Endothelial cell of umbilical vein (primary cell): ENCODE data around the gene ZNF491.

Experiments used
- EZH2 ChIP-seq: IDR thresholded peaks from 2 replicates; pipeline ENCODE4 v1.6.1; 2012; ENCODE audit warnings: borderline replicate concordance, low read depth, mild to moderate bottlenecking, moderate library complexity, low read length, inconsistent platforms; ENCODE audit not compliant: severe bottlenecking
- GATA2 ChIP-seq: IDR thresholded peaks from 2 replicates; pipeline ENCODE4 v1.7.0; 2011; ENCODE audit warnings: low read depth, mild to moderate bottlenecking, moderate library complexity, mixed read lengths, low read length; ENCODE audit not compliant: insufficient read length, insufficient read depth
- JUN ChIP-seq: IDR thresholded peaks from 2 replicates; pipeline ENCODE4 v1.6.1; 2011; ENCODE audit warnings: borderline replicate concordance, low read depth; ENCODE audit not compliant: insufficient read length, insufficient read depth
- POLR2A ChIP-seq: IDR thresholded peaks from 2 replicates; pipeline ENCODE4 v1.6.1; 2012; ENCODE audit warnings: low read depth, mild to moderate bottlenecking, control low read depth, low read length
- POLR2AphosphoS5 ChIP-seq: IDR thresholded peaks from 2 replicates; pipeline ENCODE4 v1.6.1; 2012; ENCODE audit warnings: low read depth, mild to moderate bottlenecking, control low read depth, low read length, moderate library complexity; ENCODE audit not compliant: insufficient read depth
- TF ChIP-seq, protein P1 (sequence below), 2 donors: IDR thresholded peaks; 1 replicate in 1 of 2; 2 replicates in 1 of 2; pipeline ENCODE4 v1.5.1; 2011; ENCODE audit warnings: low read length in 2 of 2, mild to moderate bottlenecking in 2 of 2, moderate library complexity in 2 of 2, control low read depth in 1 of 2, inconsistent platforms in 1 of 2, low read depth in 1 of 2; ENCODE audit not compliant: insufficient read depth in 1 of 2; ENCODE audit errors: extremely low read depth in 1 of 2
- TF ChIP-seq, protein P2 (sequence below): IDR thresholded peaks from 2 replicates; pipeline ENCODE4 v1.6.1; 2011; ENCODE audit not compliant: insufficient read depth, insufficient read length

DNA sequence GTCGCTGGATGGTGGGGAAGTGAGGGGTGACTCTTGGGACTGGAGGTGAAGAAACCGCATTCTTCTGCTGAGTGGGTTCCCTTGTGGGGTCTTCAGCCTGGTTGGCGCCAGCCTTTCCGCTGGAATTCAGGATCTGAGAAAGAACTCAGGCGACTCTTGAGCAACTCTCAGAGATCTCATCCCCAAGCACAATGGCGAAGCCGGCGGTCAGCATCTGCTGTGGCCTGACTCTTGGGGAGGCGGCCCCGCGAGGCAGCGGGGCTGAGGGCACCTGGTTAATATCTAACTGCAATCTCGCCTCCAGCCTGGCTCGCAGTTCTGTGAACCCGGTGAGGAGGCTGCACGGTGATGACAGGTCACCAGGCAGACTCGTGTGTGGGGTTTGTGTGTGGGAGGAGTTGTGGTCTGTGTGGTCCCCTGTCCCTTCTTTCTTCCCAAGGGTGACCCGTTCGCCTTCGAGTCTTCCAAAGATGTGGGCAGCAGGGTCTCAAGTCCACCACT is 30.6 kb upstream of the ZNF491 start:
- no peak for TF ChIP-seq POLR2A
- TF ChIP-seq, protein P1, sequence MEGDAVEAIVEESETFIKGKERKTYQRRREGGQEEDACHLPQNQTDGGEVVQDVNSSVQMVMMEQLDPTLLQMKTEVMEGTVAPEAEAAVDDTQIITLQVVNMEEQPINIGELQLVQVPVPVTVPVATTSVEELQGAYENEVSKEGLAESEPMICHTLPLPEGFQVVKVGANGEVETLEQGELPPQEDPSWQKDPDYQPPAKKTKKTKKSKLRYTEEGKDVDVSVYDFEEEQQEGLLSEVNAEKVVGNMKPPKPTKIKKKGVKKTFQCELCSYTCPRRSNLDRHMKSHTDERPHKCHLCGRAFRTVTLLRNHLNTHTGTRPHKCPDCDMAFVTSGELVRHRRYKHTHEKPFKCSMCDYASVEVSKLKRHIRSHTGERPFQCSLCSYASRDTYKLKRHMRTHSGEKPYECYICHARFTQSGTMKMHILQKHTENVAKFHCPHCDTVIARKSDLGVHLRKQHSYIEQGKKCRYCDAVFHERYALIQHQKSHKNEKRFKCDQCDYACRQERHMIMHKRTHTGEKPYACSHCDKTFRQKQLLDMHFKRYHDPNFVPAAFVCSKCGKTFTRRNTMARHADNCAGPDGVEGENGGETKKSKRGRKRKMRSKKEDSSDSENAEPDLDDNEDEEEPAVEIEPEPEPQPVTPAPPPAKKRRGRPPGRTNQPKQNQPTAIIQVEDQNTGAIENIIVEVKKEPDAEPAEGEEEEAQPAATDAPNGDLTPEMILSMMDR (IDR thresholded peaks at IDR 0.05; ENCODE audit: extremely low read depth in 1 of 2, insufficient read depth in 1 of 2, low read depth in 1 of 2, low read length in 2 of 2), result no peak
- no peak for TF ChIP-seq POLR2AphosphoS5
- TF ChIP-seq, protein P2, sequence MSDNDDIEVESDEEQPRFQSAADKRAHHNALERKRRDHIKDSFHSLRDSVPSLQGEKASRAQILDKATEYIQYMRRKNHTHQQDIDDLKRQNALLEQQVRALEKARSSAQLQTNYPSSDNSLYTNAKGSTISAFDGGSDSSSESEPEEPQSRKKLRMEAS, result no peak
- no peak for TF ChIP-seq JUN
- no peak for TF ChIP-seq EZH2
- no peak for TF ChIP-seq GATA2
